Right lobe of liver (tissue), 6 donors: ENCODE measurements around the gene FOXQ1. TPM values are rescaled to one million over a fixed set of nuclear protein-coding genes. Genes with fewer than 3 reads are reported as not detected.
A peak's percentile ranks its signal among the peaks of the same experiment; 100 is the strongest.

Experiments used
- ATAC-seq, 4 donors: fragments of 200-7000 bp; cut with Tn5 transposase; one replicate each; pipeline ENCODE4 v1.9.1; 2020; ENCODE audit warnings: mild to moderate bottlenecking in 4 of 4, moderate library complexity in 4 of 4
- DNase-seq, 3 donors: peaks; one replicate each; pipeline ENCODE4 v3.0.0-alpha.2; 2020
- H3K27ac ChIP-seq, 3 donors: fragments of 200-600 bp; one replicate each; pipeline ENCODE4 v1.8.0; 2022
- H3K27me3 ChIP-seq, 2 donors: fragments of 200-600 bp; one replicate each; pipeline ENCODE4 v1.8.0; 2022
- H3K36me3 ChIP-seq, 4 donors: fragments of 200-600 bp; sonication (generic) in 1 of 4; one replicate each; pipeline versions ENCODE4 v1.5.1 to v1.8.0; 2017 to 2022; ENCODE audit warnings: control low read depth in 1 of 4
- H3K4me1 ChIP-seq, 4 donors: fragments of 200-600 bp; sonication (generic) in 1 of 4; one replicate each; pipeline versions ENCODE4 v1.5.1 to v1.8.0; 2017 to 2022; ENCODE audit warnings: control low read depth in 1 of 4
- H3K4me3 ChIP-seq, 3 donors: fragments of 200-600 bp; one replicate each; pipeline ENCODE4 v1.8.0; 2022
- H3K9me3 ChIP-seq, 4 donors: fragments of 200-600 bp; sonication (generic) in 1 of 4; one replicate each; pipeline versions ENCODE4 v1.5.1 to v1.8.0; 2017 to 2022; ENCODE audit warnings: control low read depth in 1 of 4
- CTCF ChIP-seq, 4 donors: fragments of 200-600 bp in 3 of 4; fragments of 450-650 bp in 1 of 4; IDR thresholded peaks; one replicate each; pipeline versions ENCODE4 v1.5.1 to v1.8.0; 2016 to 2022; ENCODE audit warnings: antibody characterized with exemption in 4 of 4, mild to moderate bottlenecking in 2 of 4
- POLR2A ChIP-seq: fragments of 450-650 bp; IDR thresholded peaks from one replicate; pipeline ENCODE4 v1.6.1; 2017; ENCODE audit warnings: antibody characterized with exemption, mild to moderate bottlenecking
- WGBS: methylation state at CpG from one replicate; pipeline ENCODE4 v1.1.6; 2018; ENCODE audit warnings: low coverage, low lambda C conversion rate; ENCODE audit not compliant: insufficient coverage; ENCODE audit errors: missing lambda C conversion rate; 5-methylcytosine and 5-hydroxymethylcytosine counted together
- intact Hi-C, 2 donors: fragments of 100-400 bp; cut with DNase I; formaldehyde crosslinking; loops; one replicate each; pipeline versions ENCODE4 v1.11.2 to v1.14.1; 2022
- total RNA-seq, 6 experiments: library from RNA; depleted of rRNA in 2 of 6; stranded (reverse); fragments of >200 nt in 2 of 6; fragmentation: NEBNext Ultra II Directional in 3 of 6; extraction: Animal tissue kit (Norgen Biotek cat#: 25700) in 3 of 6; gene quantifications; one replicate each; pipeline versions ENCODE4 v1.1.0 to v1.2.4, GENCODE V29; 2016 to 2023
- donor health status: DM: no; HTN: yes; CAD: no.
- donor health status: DM: no; HTN: no; CAD: no.
- donor health status: DM: no; HTN: no; CAD: no.
- donor health status: DM: no; HTN: yes; CAD: no.
- donor health status: DM: no; HTN: yes; CAD: no.

The FOXQ1 gene
- total RNA-seq, 6 experiments from 2014 or later, result 0.12 to 4.0 (median 0.23) TPM

- H3K9me3 ChIP-seq, result no peaks in the 10 kb centered on the region
- intact Hi-C loops, result no loop called here
- TF ChIP-seq POLR2A (no peak), CTCF (IDR thresholded peaks at IDR 0.05) (no peak)
- peaks cover 0 to 13% (median 2%) of the 10 kb centered on the region in 4 donors for H3K4me1 ChIP-seq
- H3K4me3 ChIP-seq, result no peak overlapping the region
- peaks cover 0 to 7% of the 10 kb centered on the region in 2 donors for H3K27me3 ChIP-seq
- no peak overlapping the region for H3K27ac ChIP-seq
- no peaks in the 10 kb centered on the region for H3K36me3 ChIP-seq
- DNase-seq (no peak), ATAC-seq (no peak)
- WGBS, result 66% methylated on average over 6 of the region's 6 CpGs
These were observed 2.5 kb upstream of the FOXQ1 start for GRCh38 chr6:1309366-1309765.

- 2% methylated on average over 26 of the region's 43 CpGs for WGBS
- Histone ChIP-seq H3K36me3 (no peaks in the 10 kb centered on the region), H3K4me1 (peaks cover 0 to 13% (median 2%) of the 10 kb centered on the region in 4 donors), H3K9me3 (no peaks in the 10 kb centered on the region), H3K27ac (peak overlapping the region; percentile 64 to 90 (median 68)), H3K27me3 (peaks cover 0 to 13% of the 10 kb centered on the region in 2 donors), H3K4me3 (peak overlapping the region; percentile 44 to 57 (median 47))
- ATAC-seq (peak; percentile 55 to 75 (median 59)), DNase-seq (peak; percentile 74 to 81 (median 75))
- intact Hi-C loops, result no loop called here
- no peak for TF ChIP-seq POLR2A
- no peak for TF ChIP-seq CTCF (IDR thresholded peaks at IDR 0.05)
These were observed 1.1 kb upstream of the FOXQ1 start for GRCh38 chr6:1310628-1311399.

GRCh38 chr6:1312203-1312472, 240 bp downstream of the FOXQ1 start:
- ATAC-seq (peak; percentile 1 to 9 (median 3)), DNase-seq (no peak)
- H3K27ac ChIP-seq, result peak overlapping the region; percentile 63 to 90 (median 68)
- WGBS, result 0% methylated on average over 10 of the region's 25 CpGs
- TF ChIP-seq CTCF (IDR thresholded peaks at IDR 0.05), result no peak
- no peak for TF ChIP-seq POLR2A
- peak overlapping the region; percentile 44 to 57 (median 47) for H3K4me3 ChIP-seq
- H3K9me3 ChIP-seq, result no peaks in the 10 kb centered on the region
- peaks cover 0 to 13% (median 2%) of the 10 kb centered on the region in 4 donors for H3K4me1 ChIP-seq
- no peaks in the 10 kb centered on the region for H3K36me3 ChIP-seq
- intact Hi-C loops, result no loop called here
- peaks cover 0 to 13% of the 10 kb centered on the region in 2 donors for H3K27me3 ChIP-seq

GRCh38 chr6:1312473-1313367, 822 bp downstream of the FOXQ1 start:
- intact Hi-C loops, result no loop called here
- H3K4me3 ChIP-seq, result peak overlapping the region; percentile 44 to 57 (median 47)
- peak in 3 of 4 donors; percentile 10 to 36 (median 31) for ATAC-seq

More at GRCh38 chr6:1312473-1313367, 822 bp downstream of the FOXQ1 start:
- Histone ChIP-seq H3K36me3 (no peaks in the 10 kb centered on the region), H3K27me3 (peaks cover 0 to 13% of the 10 kb centered on the region in 2 donors), H3K4me1 (peaks cover 0 to 13% (median 2%) of the 10 kb centered on the region in 4 donors), H3K9me3 (no peaks in the 10 kb centered on the region), H3K27ac (peak overlapping the region; percentile 63 to 90 (median 68))
- TF ChIP-seq POLR2A (no peak), CTCF (IDR thresholded peaks at IDR 0.05) (no peak)
- 0% methylated on average over 10 of the region's 109 CpGs for WGBS
- DNase-seq, result peak in 1 of 3 donors; percentile 35
